Measurements from ENCODE around the gene INCA1. TPM values are rescaled to one million over a fixed set of nuclear protein-coding genes. Genes with fewer than 3 reads are reported as not detected.

Gene INCA1
- total RNA-seq (2014; rRNA removed; shearing (Covaris generic)) (not detected in 2 replicates), total RNA-seq (2022) (0.82 and 1.2 TPM in 2 replicates), Bru-seq, nascent RNA (percentile 17 among the genes with signal in this experiment), BruChase-seq, experiment 1, labeled RNA remaining after a 6-hour chase (percentile 28 among the genes with signal in this experiment), BruChase-seq, experiment 2, labeled RNA remaining after a 2-hour chase (percentile 24 among the genes with signal in this experiment)
- long read RNA-seq, partial matches to known transcripts = 0 of 3 reads
- long read RNA-seq, other reads (novel, unspliced or antisense) = 3 of 3 reads

- H3K27ac ChIP-seq (ENCODE audit: low read depth, low read length, poor library complexity, severe bottlenecking) = peak within 1 kb of the TSS; percentile 48
- CTCF ChIA-PET (ENCODE audit: unreplicated experiment) = interaction anchor here (0.6 to 1.2 kb wide), 2 partner anchors 9 to 25 kb away, joined by 3 to 4 read pairs; no protein-coding TSS in a partner anchor
These were observed at the start of gene INCA1, which contains the start of gene KIF1C for GRCh38 chr17:4997302-4998026. Gene INCA1, minus strand, starts transcription at chr17:4997522. Its CDS starts 3,085 bp downstream, at chr17:4994437. Gene KIF1C, plus strand, starts transcription at chr17:4997950. Its CDS starts 2,297 bp downstream, at chr17:5000247.

GRCh38 chr17:5045496-5045895 lies 48.2 kb upstream of the INCA1 start:
- H3K4me2 ChIP-seq (ENCODE audit: low read length) = no peak overlapping the region
- no TSS peak for BruUV-seq (replicated peaks)
- no peaks in the 10 kb centered on the region for H4K20me1 ChIP-seq (ENCODE audit: insufficient read depth, low read length)
- H3K4me3 ChIP-seq (ENCODE audit: low read depth, low read length, poor library complexity, severe bottlenecking) = no peak overlapping the region
- no peak overlapping the region for H2AFZ ChIP-seq (ENCODE audit: low read length)
- ChIA-PET POLR2A (interaction anchor here (0.8 to 0.9 kb wide), 2 partner anchors 10 kb away, joined by 3 to 7 read pairs; partner anchors contain the start of gene SLC52A1), CTCF (ENCODE audit: unreplicated experiment) (no interaction called here)
- DNase-seq (ENCODE audit: low spot score) = no peak
- H3K36me3 ChIP-seq (ENCODE audit: insufficient read depth, low read length) = no peaks in the 10 kb centered on the region
- no peak overlapping the region for H3K27ac ChIP-seq (ENCODE audit: low read depth, low read length, poor library complexity, severe bottlenecking)
- no peaks in the 10 kb centered on the region for H3K9me2 ChIP-seq (ENCODE audit: insufficient read depth, low read length)
- intact Hi-C loops (cut with micrococcal nuclease; ENCODE audit: unreplicated experiment) = no loop called here
- peaks cover 33% of the 10 kb centered on the region for H3K4me1 ChIP-seq (ENCODE audit: insufficient read depth, low read length, poor library complexity, severe bottlenecking)
- TF ChIP-seq CTCF (conservative IDR thresholded peaks at IDR 0.05; ENCODE audit: low read length) (no peak), EZH2phosphoT487 (IDR thresholded peaks at IDR 0.05; ENCODE audit: borderline replicate concordance, low read depth, low read length) (no peak)
- no peaks in the 10 kb centered on the region for H3K79me2 ChIP-seq (ENCODE audit: insufficient read depth, low read depth, low read length)
- H3K9me3 ChIP-seq (ENCODE audit: low read length) = no peaks in the 10 kb centered on the region

More at GRCh38 chr17:4997302-4998026, at the start of gene INCA1, which contains the start of gene KIF1C:
- TF ChIP-seq CTCF (conservative IDR thresholded peaks at IDR 0.05; ENCODE audit: low read length) (no peak), EZH2phosphoT487 (IDR thresholded peaks at IDR 0.05; ENCODE audit: borderline replicate concordance, low read depth, low read length) (no peak)
- Histone ChIP-seq H3K36me3 (ENCODE audit: insufficient read depth, low read length) (peaks cover 14% of the 10 kb centered on the region; the same call in 1 of the 2 replicates), H3K9me3 (ENCODE audit: low read length) (no peaks in the 10 kb centered on the region), H4K20me1 (ENCODE audit: insufficient read depth, low read length) (no peaks in the 10 kb centered on the region), H3K4me1 (ENCODE audit: insufficient read depth, low read length, poor library complexity, severe bottlenecking) (peaks cover 20% of the 10 kb centered on the region), H3K9me2 (ENCODE audit: insufficient read depth, low read length) (no peaks in the 10 kb centered on the region), H3K4me3 (ENCODE audit: low read depth, low read length, poor library complexity, severe bottlenecking) (peak within 1 kb of the TSS; percentile 93), H3K79me2 (ENCODE audit: insufficient read depth, low read depth, low read length) (peaks cover 6% of the 10 kb centered on the region; the same call in 1 of the 2 replicates), H2AFZ (ENCODE audit: low read length) (peak within 1 kb of the TSS; percentile 42; the same call in 1 of the 2 replicates), H3K4me2 (ENCODE audit: low read length) (peak within 1 kb of the TSS; percentile 98)
- POLR2A ChIA-PET = interaction anchor here (0.6 to 2.0 kb wide), 2 partner anchors 10 to 30 kb away, joined by 3 to 6 read pairs; partner anchors contain the start of gene SPAG7
- peak; percentile 95 for DNase-seq (ENCODE audit: low spot score)
- intact Hi-C loops (cut with micrococcal nuclease; ENCODE audit: unreplicated experiment) = loop anchor here (1.0 kb wide), 1 partner anchor 49 kb away; the partner anchor contains the start of gene PFN1
- no TSS peak for BruUV-seq (replicated peaks)

Measured in OCI-LY7 (cell line).